Right atrium auricular region (tissue), 2 donors: ENCODE data around the gene ARVCF. TPM values are rescaled to one million over a fixed set of nuclear protein-coding genes. Genes with fewer than 3 reads are reported as not detected.
A peak's percentile ranks its signal among the peaks of the same experiment; 100 is the strongest.

ENCODE experiments used
- DNase-seq: peaks from one replicate; pipeline ENCODE4 v3.0.0-alpha.2; 2019; ENCODE audit warnings: low spot score
- H3K27ac ChIP-seq, 2 donors: fragments of 200-600 bp; sonication (generic); 1 replicate in 1 of 2; 2 replicates in 1 of 2; pipeline ENCODE4 v1.5.1; 2016 to 2019
- H3K27me3 ChIP-seq, 2 donors: fragments of 200-600 bp; sonication (generic); one replicate each; pipeline versions ENCODE4 v1.5.1 to v1.6.0; 2017 to 2019
- H3K36me3 ChIP-seq: fragments of 200-600 bp; sonication (generic); one replicate; pipeline ENCODE4 v1.5.1; 2016
- H3K4me1 ChIP-seq, 2 donors: fragments of 200-600 bp; sonication (generic); one replicate each; pipeline versions ENCODE4 v1.5.1 to v1.6.0; 2017 to 2019
- H3K4me3 ChIP-seq, 2 donors: fragments of 200-600 bp; sonication (generic); 1 replicate in 1 of 2; 2 replicates in 1 of 2; pipeline ENCODE4 v1.5.1; 2017 to 2019; ENCODE audit warnings: mild to moderate bottlenecking in 1 of 2, moderate library complexity in 1 of 2
- H3K9me3 ChIP-seq, 2 donors: fragments of 200-600 bp; sonication (generic); one replicate each; pipeline ENCODE4 v1.5.1; 2019
- CTCF ChIP-seq, 2 donors: fragments of 200-600 bp; sonication (generic); IDR thresholded peaks; one replicate each; pipeline ENCODE4 v1.5.1; 2019; ENCODE audit warnings: antibody characterized with exemption in 2 of 2
- total RNA-seq, 2 donors: library from RNA; depleted of rRNA; stranded (reverse); fragments of >200 nt; gene quantifications; one replicate each; pipeline ENCODE4 v1.1.0, GENCODE V29; 2016

ARVCF gene
- total RNA-seq, 2 donors from 2014 or later, result 16.7 to 35.8 TPM

GRCh38 chr22:20003304-20003703, 13.3 kb downstream of the ARVCF start:
- no peak for DNase-seq
- Histone ChIP-seq H3K36me3 (no peaks in the 10 kb centered on the region), H3K27me3 (no peaks in the 10 kb centered on the region), H3K9me3 (peaks cover 0 to 17% of the 10 kb centered on the region in 2 donors), H3K4me1 (peaks cover 0 to 31% of the 10 kb centered on the region in 2 donors), H3K4me3 (no peak overlapping the region), H3K27ac (no peak overlapping the region)
- TF ChIP-seq CTCF (IDR thresholded peaks at IDR 0.05), result no peak

- Histone ChIP-seq H3K4me3 (no peak overlapping the region), H3K4me1 (peaks cover 0 to 35% of the 10 kb centered on the region in 2 donors), H3K27me3 (no peaks in the 10 kb centered on the region), H3K27ac (peak overlapping the region; percentile 53 to 65), H3K9me3 (peaks cover 0 to 17% of the 10 kb centered on the region in 2 donors), H3K36me3 (no peaks in the 10 kb centered on the region)
- no peak for TF ChIP-seq CTCF (IDR thresholded peaks at IDR 0.05)
- no peak for DNase-seq
Observed at GRCh38 chr22:20002636-20003035, 14.0 kb downstream of the ARVCF start.

- Histone ChIP-seq H3K4me3 (no peak overlapping the region), H3K9me3 (peaks cover 0 to 17% of the 10 kb centered on the region in 2 donors), H3K4me1 (peaks cover 0 to 35% of the 10 kb centered on the region in 2 donors), H3K27me3 (no peaks in the 10 kb centered on the region), H3K27ac (peak overlapping the region; percentile 53 to 65), H3K36me3 (no peaks in the 10 kb centered on the region)
- DNase-seq, result no peak
- TF ChIP-seq CTCF (IDR thresholded peaks at IDR 0.05), result no peak
Observed at GRCh38 chr22:20002128-20002527, 14.5 kb downstream of the ARVCF start.

- no peak for DNase-seq
- Histone ChIP-seq H3K4me3 (no peak overlapping the region), H3K27me3 (no peaks in the 10 kb centered on the region), H3K27ac (peak overlapping the region; percentile 53), H3K36me3 (no peaks in the 10 kb centered on the region), H3K9me3 (peaks cover 0 to 17% of the 10 kb centered on the region in 2 donors), H3K4me1 (peaks cover 0 to 43% of the 10 kb centered on the region in 2 donors)
- no peak for TF ChIP-seq CTCF (IDR thresholded peaks at IDR 0.05)
Observed at GRCh38 chr22:20001082-20001638, 15.5 kb downstream of the ARVCF start.

- Histone ChIP-seq H3K4me1 (peaks cover 0 to 50% of the 10 kb centered on the region in 2 donors), H3K27me3 (no peaks in the 10 kb centered on the region), H3K9me3 (peaks cover 0 to 17% of the 10 kb centered on the region in 2 donors), H3K4me3 (no peak overlapping the region), H3K27ac (peak overlapping the region; percentile 49 to 53), H3K36me3 (no peaks in the 10 kb centered on the region)
- TF ChIP-seq CTCF (IDR thresholded peaks at IDR 0.05), result no peak
- DNase-seq, result no peak
Observed at GRCh38 chr22:20000246-20001081, 16.2 kb downstream of the ARVCF start.
